ENCODE data around the gene MOV10L1.
A peak's percentile ranks its signal among the peaks of the same experiment; 100 is the strongest.

- TF ChIP-seq CTCF (conservative IDR thresholded peaks at IDR 0.05 in 1 of 2, IDR thresholded peaks at IDR 0.05 in 1 of 2; ENCODE audit: low read depth in 1 of 2, low read length in 2 of 2), result peak; percentile 79 to 90
- no peak for TF ChIP-seq EZH2 (IDR thresholded peaks at IDR 0.05; ENCODE audit: low read length, missing control alignments)
These were observed 120.1 kb downstream of the MOV10L1 start for GRCh38 chr22:50209893-50210292.

Data from fibroblast of lung (primary cell).